GM12878 (cell line): ENCODE measurements around the gene SELPLG. TPM values are rescaled to one million over a fixed set of nuclear protein-coding genes. Genes with fewer than 3 reads are reported as not detected.

Source experiments
- ATAC-seq: fragments of 200-7000 bp; cut with Tn5 transposase; 3 replicates; pipeline ENCODE4 v1.9.1; 2020; ENCODE audit warnings: mild to moderate bottlenecking, moderate library complexity
- BruUV-seq: library from RNA; stranded (reverse); fragments of 400-500 nt; replicated peaks from 2 replicates; lab custom pipeline; 2021; lab: Mats Ljungman, UMichigan
- CTCF ChIA-PET: fragments of 300-600 bp; sonication (Branson Sonifier 250); formaldehyde crosslinking; extraction: SDS; loops from one replicate; lab custom pipeline; 2021; ENCODE audit warnings: inconsistent platforms; lab: Yijun Ruan, JAX
- POLR2A ChIA-PET: fragments of 350-600 bp; formaldehyde crosslinking; extraction: SDS; loops from one replicate; lab custom pipeline; 2021; ENCODE audit warnings: inconsistent platforms; lab: Charles Lee
- RAD21 ChIA-PET: fragments of 300-600 bp; sonication (Branson Sonifier 250); formaldehyde crosslinking; loops from one replicate; lab custom pipeline; 2023; ENCODE audit warnings: antibody characterized with exemption; ENCODE audit not compliant: unreplicated experiment; lab: Charles Lee
- SMC1A ChIA-PET: fragments of 300-600 bp; sonication (Branson Sonifier 250); formaldehyde crosslinking; loops from one replicate; lab custom pipeline; 2023; ENCODE audit not compliant: unreplicated experiment, uncharacterized antibody; lab: Charles Lee
- DNase-seq: peaks from one replicate; pipeline ENCODE4 v3.0.0-alpha.2; 2011; ENCODE audit warnings: low read depth, low spot score
- FAIRE-seq: peaks from 3 replicates; lab custom pipeline; 2011; peaks lifted over from hg19 to GRCh38; lab: Jason Lieb, UNC
- H2AFZ ChIP-seq: 2 replicates; pipeline ENCODE4 v1.6.0; 2011; ENCODE audit warnings: low read depth, low read length, control low read depth; ENCODE audit not compliant: control insufficient read depth
- H3K27ac ChIP-seq: 2 replicates; pipeline ENCODE4 v1.5.1; 2011; ENCODE audit warnings: control low read depth; ENCODE audit not compliant: control insufficient read depth, insufficient read depth
- H3K27me3 ChIP-seq, 2 experiments: replicated peaks in 1 of 2; 2 replicates each; pipeline versions ENCODE4 v1.6.0 to v1.6.1; 2011; ENCODE audit warnings: low read length in 1 of 2; ENCODE audit not compliant: control insufficient read depth in 2 of 2, insufficient read depth in 2 of 2
- H3K36me3 ChIP-seq, 2 experiments: 2 replicates each; pipeline ENCODE4 v1.5.1; 2011; ENCODE audit warnings: low read length in 1 of 2; ENCODE audit not compliant: control insufficient read depth in 2 of 2, insufficient read depth in 2 of 2
- H3K4me1 ChIP-seq: 2 replicates; pipeline ENCODE4 v1.6.1; 2011; ENCODE audit warnings: mild to moderate bottlenecking, low read length, moderate library complexity, mixed read lengths; ENCODE audit not compliant: control insufficient read depth, insufficient read depth
- H3K4me2 ChIP-seq: 2 replicates; pipeline ENCODE4 v1.6.0; 2011; ENCODE audit warnings: control low read depth; ENCODE audit not compliant: control insufficient read depth, insufficient read depth
- H3K4me3 ChIP-seq: fragments of 200-600 bp; sonication (generic); 2 replicates; pipeline ENCODE4 v1.5.1; 2016
- H3K79me2 ChIP-seq: 2 replicates; pipeline ENCODE4 v1.6.0; 2011; ENCODE audit warnings: low read length; ENCODE audit not compliant: control insufficient read depth, insufficient read depth
- H3K9ac ChIP-seq: 2 replicates; pipeline ENCODE4 v1.8.0; 2011; ENCODE audit warnings: low read length, control low read depth, mixed read lengths; ENCODE audit not compliant: control insufficient read depth, insufficient read depth
- H3K9me3 ChIP-seq: replicated peaks from 3 replicates; pipeline ENCODE4 v1.5.1; 2011; ENCODE audit warnings: mild to moderate bottlenecking, low read length; ENCODE audit not compliant: control insufficient read depth, insufficient read depth
- H4K20me1 ChIP-seq: 2 replicates; pipeline ENCODE4 v1.6.0; 2011; ENCODE audit not compliant: control insufficient read depth, insufficient read depth
- E2F4 ChIP-seq: IDR thresholded peaks from 2 replicates; pipeline ENCODE4 v1.6.1; 2012; ENCODE audit warnings: low read depth, low read length, improper control_type of control experiment
- GATAD2B ChIP-seq: fragments of 450-650 bp; conservative IDR thresholded peaks from 2 replicates; pipeline ENCODE4 v1.6.1; 2017; ENCODE audit warnings: low read depth, mild to moderate bottlenecking, moderate library complexity
- SUPT20H ChIP-seq: IDR thresholded peaks from 2 replicates; pipeline ENCODE4 v1.6.1; 2011; ENCODE audit warnings: low read depth, mild to moderate bottlenecking, low read length, moderate library complexity, borderline replicate concordance; ENCODE audit not compliant: control insufficient read depth
- WGBS: methylation state at CpG from one replicate; pipeline ENCODE4 v1.1.6; 2016; ENCODE audit warnings: low lambda C conversion rate; ENCODE audit not compliant: insufficient replicate concordance, insufficient coverage; ENCODE audit errors: missing lambda C conversion rate; 5-methylcytosine and 5-hydroxymethylcytosine counted together
- in situ Hi-C: fragments of 300-500 bp; cut with MboI; formaldehyde crosslinking; loops from 9 replicates; pipeline ENCODE4 v1.14.3; 2018; ENCODE audit warnings: mixed read lengths
- intact Hi-C: fragments of 100-400 bp; cut with micrococcal nuclease; formaldehyde crosslinking; loops from one replicate; pipeline ENCODE4 v1.14.2; 2022; ENCODE audit not compliant: unreplicated experiment
- polyA plus RNA-seq, 11 experiments: library from polyadenylated mRNA; depleted of rRNA in 4 of 11; unstranded in 6 of 11; stranded (reverse) in 5 of 11; fragments of >200 nt; fragmentation: Nextera tagmentation in 4 of 11; fragmentation: Illumina TruSeq in 1 of 11; extraction: Ambion mirVana in 4 of 11; extraction: Trizol in 1 of 11; gene quantifications; 1 replicate in 1 of 11; 2 replicates in 10 of 11; pipeline versions ENCODE4 v1.2.1 to v1.2.3, GENCODE V29; 2011 to 2016; ENCODE audit warnings: inconsistent platforms in 2 of 11, missing spikeins in 2 of 11, low read depth in 1 of 11
- total RNA-seq, 4 experiments: library from RNA; depleted of rRNA in 3 of 4; stranded (reverse); fragments of >200 nt in 3 of 4; fragmentation: Illumina TruSeq in 1 of 4; extraction: Trizol in 1 of 4; gene quantifications; 2 replicates each; pipeline versions ENCODE4 v1.2.1 to v1.2.3, GENCODE V29; 2013 to 2021

Gene SELPLG
- total and polyA plus RNA-seq, 10 of the 15 experiments (the other 5 are each of a cell fraction or from before 2014, with no cell fraction given): 3.2 to 32.3 (median 23.9) TPM

GRCh38 chr12:108665608-108666202 lies 32.0 kb upstream of the SELPLG start:
- DNase-seq (no peak), FAIRE-seq (no peak), ATAC-seq (no peak)
- Histone ChIP-seq H3K27ac (peak overlapping the region; percentile 96), H3K4me1 (peaks cover 51% of the 10 kb centered on the region), H3K36me3 (peaks cover 6 to 17% of the 10 kb centered on the region in 2 experiments), H3K9me3 (no peaks in the 10 kb centered on the region; the same call in 1 of the 3 replicates), H3K4me2 (peak overlapping the region; percentile 92), H2AFZ (no peak overlapping the region), H3K27me3 (no peaks in the 10 kb centered on the region), H3K79me2 (peaks cover 65% of the 10 kb centered on the region), H3K4me3 (no peak overlapping the region), H4K20me1 (no peaks in the 10 kb centered on the region), H3K9ac (peak overlapping the region; percentile 65)
- no TSS peak for BruUV-seq
- intact Hi-C loops (loop anchor here (1.0 to 2.0 kb wide), 4 partner anchors 29 to 285 kb away; partner anchors contain the start of gene CORO1C), in situ Hi-C loops (loop anchor here (10.0 kb wide), 1 partner anchor 429 kb away; the partner anchor contains the start of genes ALKBH2 and UNG)
- no peak for TF ChIP-seq GATAD2B
- no peak for TF ChIP-seq E2F4
- TF ChIP-seq SUPT20H: no peak
- ChIA-PET RAD21 (interaction anchor here (0.8 to 8.8 kb wide), 31 partner anchors 12 to 430 kb away, joined by 3 to 221 read pairs (median 10); partner anchors contain the start of genes ALKBH2, CORO1C, ISCU and SELPLG), POLR2A (interaction anchor here (0.8 to 3.2 kb wide), 11 partner anchors 20 to 192 kb away, joined by 3 to 13 read pairs (median 7); partner anchors contain the start of gene SSH1), CTCF (interaction anchor here (0.7 to 11.0 kb wide), 49 partner anchors 8 to 428 kb away, joined by 3 to 252 read pairs (median 7); partner anchors contain the start of genes ALKBH2, ISCU, SELPLG and SSH1), SMC1A (interaction anchor here (0.6 to 11.9 kb wide), 52 partner anchors 9 to 429 kb away, joined by 3 to 293 read pairs (median 8); partner anchors contain the start of genes CORO1C, SELPLG and SSH1)
- WGBS: 86% methylated on average over 6 of the region's 6 CpGs
